Endothelial cell of hepatic sinusoid (primary cell): ENCODE measurements around the gene FREM1.

Experiments
- in situ Hi-C: cut with HindIII; loops from 2 replicates; pipeline ENCODE4 v1.10.0; 2017; ENCODE audit warnings: low sequenced_read_pairs

The FREM1 gene

DNA sequence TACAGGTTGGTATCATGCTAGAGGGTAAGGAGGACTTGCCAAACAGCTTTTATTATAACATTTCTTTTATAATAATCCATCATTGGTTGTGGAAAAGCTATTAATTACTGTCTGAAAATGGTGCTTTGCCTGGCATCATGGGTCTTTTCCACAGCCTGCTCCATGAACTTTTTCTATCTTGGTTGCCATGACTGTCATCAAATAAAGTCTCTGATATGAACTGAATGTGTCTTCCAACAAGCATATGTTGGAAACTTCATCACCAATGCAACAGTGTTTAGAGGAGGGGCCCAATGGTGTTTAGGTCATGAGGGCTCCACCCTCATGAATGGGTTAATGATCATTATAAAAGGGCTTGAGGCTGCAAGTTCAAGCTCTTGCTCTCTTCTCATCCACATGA is 81.0 kb downstream of the FREM1 start:
- in situ Hi-C loops, result no loop called here

GRCh38 chr9:14827805-14828204 is 82.4 kb downstream of the FREM1 start:
- in situ Hi-C loops, result no loop called here

GRCh38 chr9:14824481-14824880 is 85.7 kb downstream of the FREM1 start:
- in situ Hi-C loops, result no loop called here

DNA sequence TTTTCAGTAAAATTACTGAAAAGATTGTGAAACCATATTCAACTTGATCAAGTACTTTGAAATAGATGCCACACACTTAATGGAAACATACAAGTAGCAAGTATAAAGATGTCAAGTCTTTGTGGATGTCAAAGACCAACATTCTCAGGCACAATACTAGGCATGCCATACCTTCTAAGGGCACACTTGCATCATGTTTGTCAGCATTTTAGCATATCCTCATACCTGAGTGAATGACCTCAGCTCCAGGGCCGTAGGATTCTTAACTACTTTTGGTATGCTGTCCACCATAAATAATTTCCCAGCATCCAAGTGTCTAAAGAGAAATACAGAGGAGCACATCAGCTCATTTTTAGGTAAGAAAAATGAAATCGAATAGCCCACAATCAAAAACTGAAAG is 86.4 kb downstream of the FREM1 start:
- in situ Hi-C loops, result no loop called here

DNA sequence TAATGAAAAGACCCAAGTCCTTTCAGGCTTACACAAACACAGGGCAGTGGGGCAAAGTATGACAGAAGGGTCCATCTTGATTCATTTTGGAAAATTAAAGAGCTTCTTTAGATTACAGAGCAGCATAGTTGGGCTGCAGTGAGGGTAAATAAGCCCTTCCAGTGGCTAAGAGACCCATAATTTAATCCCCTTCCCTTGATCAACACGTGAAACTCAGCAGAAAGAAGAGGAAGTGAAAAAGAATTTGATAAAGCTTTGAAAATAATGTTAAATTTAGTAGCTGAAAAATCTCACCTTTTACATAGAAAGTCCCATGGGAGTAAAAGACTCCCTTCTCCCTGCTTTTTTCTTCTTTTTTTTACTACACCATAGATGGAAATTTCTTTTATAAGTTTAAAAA is 87.6 kb downstream of the FREM1 start:
- in situ Hi-C loops, result no loop called here

DNA sequence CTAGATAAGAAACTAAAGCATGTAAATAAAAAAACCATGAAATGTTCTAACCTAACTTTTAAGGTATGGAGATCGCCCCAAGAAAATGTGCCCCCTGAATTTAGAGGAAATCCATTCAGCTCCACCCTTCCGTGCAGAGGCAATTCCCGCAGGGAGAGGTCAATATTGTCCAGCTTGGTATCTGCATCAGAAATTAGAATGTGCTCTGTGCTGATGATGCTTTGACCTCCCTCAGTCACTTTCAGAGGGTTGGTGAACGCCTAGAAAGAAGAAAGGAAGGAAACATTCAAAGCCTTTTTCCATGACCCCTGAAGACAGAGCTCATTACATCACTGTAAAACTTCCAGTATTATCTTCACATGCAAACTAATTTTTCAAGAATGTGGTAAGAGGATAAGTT is 91.0 kb downstream of the FREM1 start:
- in situ Hi-C loops, result no loop called here

- in situ Hi-C loops, result no loop called here
Observed at GRCh38 chr9:14814249-14814628, 96.0 kb downstream of the FREM1 start.

GRCh38 chr9:14813336-14814248 is 96.6 kb downstream of the FREM1 start:
- in situ Hi-C loops, result no loop called here

DNA sequence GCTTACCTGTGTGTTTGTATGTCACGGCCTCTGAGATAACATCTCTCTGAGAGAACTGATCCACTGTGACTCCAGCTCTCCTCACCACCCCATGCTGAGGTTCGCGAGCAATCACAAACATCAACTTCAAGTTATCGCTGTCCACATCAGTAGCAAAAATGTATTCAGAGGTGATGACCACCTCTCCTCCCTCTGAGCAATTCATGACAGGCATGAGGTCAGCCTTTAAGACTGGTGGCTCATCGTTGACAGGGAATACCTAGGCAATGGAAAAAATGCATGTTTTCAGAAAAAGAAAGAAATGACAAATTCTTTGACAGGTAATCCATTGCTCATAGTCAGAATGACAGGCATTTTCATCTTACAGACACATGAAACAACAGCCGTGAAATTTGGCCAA is 97.4 kb downstream of the FREM1 start:
- in situ Hi-C loops, result no loop called here

DNA sequence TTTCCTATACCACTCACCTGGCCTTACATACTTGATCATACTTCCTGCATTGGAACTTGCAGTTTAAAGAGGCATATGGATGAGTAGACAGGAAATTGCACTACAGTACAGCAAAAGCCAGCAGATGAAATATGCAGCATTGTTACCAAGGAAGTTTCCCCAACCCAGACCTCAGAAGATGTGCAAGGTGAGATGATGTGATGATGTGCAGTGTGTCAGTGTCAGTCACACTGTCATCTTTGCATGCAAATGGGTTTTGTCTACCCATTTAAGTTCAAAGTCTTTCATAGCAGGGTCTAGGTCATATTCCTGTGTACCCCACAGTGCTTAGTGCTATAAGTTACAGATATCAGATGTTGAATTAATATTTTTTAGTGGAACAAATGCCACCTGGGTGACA is 98.4 kb downstream of the FREM1 start:
- in situ Hi-C loops, result no loop called here

GRCh38 chr9:14806941-14807520 is 103.2 kb downstream of the FREM1 start:
- in situ Hi-C loops, result no loop called here

- in situ Hi-C loops, result no loop called here
Observed at GRCh38 chr9:14799030-14799429, 111.2 kb downstream of the FREM1 start.

- in situ Hi-C loops, result no loop called here
Observed at GRCh38 chr9:14797435-14797834, 112.8 kb downstream of the FREM1 start.

DNA sequence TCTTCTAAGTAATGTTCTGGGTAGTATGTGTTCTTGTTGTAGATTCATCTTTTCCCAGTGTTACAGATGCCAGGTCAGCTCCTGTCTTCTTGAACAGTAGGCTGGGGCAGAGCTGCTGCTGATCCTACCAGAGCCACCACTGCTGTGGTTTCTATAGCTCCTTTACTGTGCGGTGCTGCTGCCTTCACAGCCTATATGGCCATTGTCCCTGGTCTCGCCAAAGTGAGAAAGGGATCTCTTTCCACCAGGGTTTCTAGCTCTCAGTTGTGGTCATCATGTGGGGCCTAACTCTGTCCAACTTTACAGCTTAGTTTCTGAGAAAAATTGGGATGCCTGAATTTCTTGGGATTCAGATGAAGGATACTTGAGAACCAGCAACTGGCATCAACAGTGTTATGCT is 116.8 kb downstream of the FREM1 start:
- in situ Hi-C loops, result no loop called here

GRCh38 chr9:14790628-14791027 is 119.6 kb downstream of the FREM1 start:
- in situ Hi-C loops, result no loop called here

- in situ Hi-C loops, result no loop called here
Observed at GRCh38 chr9:14788846-14789245, 121.4 kb downstream of the FREM1 start.

GRCh38 chr9:14783358-14783757 is 126.9 kb downstream of the FREM1 start:
- in situ Hi-C loops, result no loop called here

GRCh38 chr9:14782286-14783051 is 127.8 kb downstream of the FREM1 start:
- in situ Hi-C loops, result no loop called here

DNA sequence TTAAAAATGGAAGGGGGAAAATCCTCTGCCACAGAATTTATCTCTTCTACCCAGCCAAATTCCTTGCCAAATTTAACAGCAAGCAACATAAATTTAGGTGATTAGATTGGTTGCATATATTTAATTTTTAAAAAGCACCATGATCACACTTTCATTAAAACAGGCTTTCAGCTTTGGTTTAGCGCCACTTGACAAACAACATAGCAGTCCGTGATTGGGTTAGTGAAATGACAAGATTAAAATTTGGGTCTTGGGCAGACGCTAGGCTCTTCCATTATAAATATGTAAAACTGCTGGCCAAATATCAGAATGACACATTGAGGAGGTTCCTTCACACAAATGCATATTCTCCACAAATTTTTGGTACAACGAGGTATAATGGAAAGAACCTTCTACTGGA is 129.5 kb downstream of the FREM1 start:
- in situ Hi-C loops, result no loop called here

DNA sequence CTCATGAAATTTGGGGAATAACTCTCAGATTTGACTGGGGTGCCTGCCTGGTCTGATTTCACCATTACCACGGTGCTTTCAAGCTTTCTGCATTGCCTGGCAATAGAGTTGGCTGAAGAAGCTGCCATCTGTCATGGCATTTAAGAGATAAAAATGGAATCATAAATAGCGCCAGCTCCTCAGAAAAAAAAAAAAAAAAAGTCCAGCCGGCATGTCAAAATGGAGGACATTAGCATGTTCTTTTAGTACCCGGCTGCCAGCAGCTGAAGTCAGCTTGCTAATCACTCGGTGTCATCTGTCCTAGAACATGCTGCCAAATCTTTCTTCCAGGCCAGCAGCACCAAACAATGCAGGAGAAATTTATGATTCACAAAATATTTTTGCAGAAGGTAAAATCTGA is 130.0 kb downstream of the FREM1 start:
- in situ Hi-C loops, result no loop called here

- in situ Hi-C loops, result no loop called here
Observed at GRCh38 chr9:14779566-14780022, 130.6 kb downstream of the FREM1 start.

- in situ Hi-C loops, result no loop called here
Observed at GRCh38 chr9:14778565-14778964, 131.7 kb downstream of the FREM1 start.
